Ishikawa (cell line): ENCODE results near the gene PITX3.

Experiments used
- CREB1 ChIP-seq: IDR thresholded peaks from 2 replicates; pipeline ENCODE4 v1.6.1; 2012; ENCODE audit warnings: low read depth
- EP300 ChIP-seq: IDR thresholded peaks from 2 replicates; pipeline ENCODE4 v1.6.1; 2012; ENCODE audit warnings: borderline replicate concordance
- NFIC ChIP-seq: IDR thresholded peaks from 2 replicates; pipeline ENCODE4 v1.6.1; 2012
- TAF1 ChIP-seq: IDR thresholded peaks from 2 replicates; pipeline ENCODE4 v1.6.1; 2012; ENCODE audit warnings: low read depth, mild to moderate bottlenecking
- YY1 ChIP-seq: IDR thresholded peaks from 2 replicates; pipeline ENCODE4 v1.6.1; 2012; ENCODE audit warnings: low read depth
- TF ChIP-seq, protein P1 (sequence below): IDR thresholded peaks from 2 replicates; pipeline ENCODE4 v1.6.1; 2012
- TF ChIP-seq, protein P2 (sequence below): IDR thresholded peaks from 2 replicates; pipeline ENCODE4 v1.6.1; 2012
- TF ChIP-seq, protein P3 (sequence below): IDR thresholded peaks from 2 replicates; pipeline ENCODE4 v1.6.1; 2012; ENCODE audit warnings: low read depth, mild to moderate bottlenecking

DNA sequence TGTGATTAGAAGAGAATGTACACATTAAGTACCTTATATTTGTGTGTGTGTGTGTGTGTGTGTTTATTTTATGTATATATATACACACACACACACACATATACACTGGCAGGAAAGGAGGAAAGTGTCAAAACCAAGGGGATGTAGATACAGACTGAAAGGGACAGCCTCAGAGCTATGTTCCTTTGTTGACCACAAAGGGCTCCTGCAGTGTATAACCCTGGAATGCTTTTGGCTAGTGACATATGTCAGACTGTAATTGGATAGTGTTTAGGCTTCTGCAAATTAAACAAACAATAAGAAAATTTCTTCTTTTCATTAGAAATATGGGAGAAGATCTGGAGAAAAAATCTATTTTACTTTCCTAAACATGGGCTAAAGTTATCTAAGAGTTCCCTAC is 19.9 kb upstream of the PITX3 start:
- TF ChIP-seq YY1 (no peak), TAF1 (no peak), EP300 (no peak), NFIC (no peak), CREB1 (no peak)
- TF ChIP-seq, protein P1, sequence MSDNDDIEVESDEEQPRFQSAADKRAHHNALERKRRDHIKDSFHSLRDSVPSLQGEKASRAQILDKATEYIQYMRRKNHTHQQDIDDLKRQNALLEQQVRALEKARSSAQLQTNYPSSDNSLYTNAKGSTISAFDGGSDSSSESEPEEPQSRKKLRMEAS = no peak
- TF ChIP-seq, protein P2, sequence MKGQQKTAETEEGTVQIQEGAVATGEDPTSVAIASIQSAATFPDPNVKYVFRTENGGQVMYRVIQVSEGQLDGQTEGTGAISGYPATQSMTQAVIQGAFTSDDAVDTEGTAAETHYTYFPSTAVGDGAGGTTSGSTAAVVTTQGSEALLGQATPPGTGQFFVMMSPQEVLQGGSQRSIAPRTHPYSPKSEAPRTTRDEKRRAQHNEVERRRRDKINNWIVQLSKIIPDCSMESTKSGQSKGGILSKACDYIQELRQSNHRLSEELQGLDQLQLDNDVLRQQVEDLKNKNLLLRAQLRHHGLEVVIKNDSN = no peak
- TF ChIP-seq, protein P3, sequence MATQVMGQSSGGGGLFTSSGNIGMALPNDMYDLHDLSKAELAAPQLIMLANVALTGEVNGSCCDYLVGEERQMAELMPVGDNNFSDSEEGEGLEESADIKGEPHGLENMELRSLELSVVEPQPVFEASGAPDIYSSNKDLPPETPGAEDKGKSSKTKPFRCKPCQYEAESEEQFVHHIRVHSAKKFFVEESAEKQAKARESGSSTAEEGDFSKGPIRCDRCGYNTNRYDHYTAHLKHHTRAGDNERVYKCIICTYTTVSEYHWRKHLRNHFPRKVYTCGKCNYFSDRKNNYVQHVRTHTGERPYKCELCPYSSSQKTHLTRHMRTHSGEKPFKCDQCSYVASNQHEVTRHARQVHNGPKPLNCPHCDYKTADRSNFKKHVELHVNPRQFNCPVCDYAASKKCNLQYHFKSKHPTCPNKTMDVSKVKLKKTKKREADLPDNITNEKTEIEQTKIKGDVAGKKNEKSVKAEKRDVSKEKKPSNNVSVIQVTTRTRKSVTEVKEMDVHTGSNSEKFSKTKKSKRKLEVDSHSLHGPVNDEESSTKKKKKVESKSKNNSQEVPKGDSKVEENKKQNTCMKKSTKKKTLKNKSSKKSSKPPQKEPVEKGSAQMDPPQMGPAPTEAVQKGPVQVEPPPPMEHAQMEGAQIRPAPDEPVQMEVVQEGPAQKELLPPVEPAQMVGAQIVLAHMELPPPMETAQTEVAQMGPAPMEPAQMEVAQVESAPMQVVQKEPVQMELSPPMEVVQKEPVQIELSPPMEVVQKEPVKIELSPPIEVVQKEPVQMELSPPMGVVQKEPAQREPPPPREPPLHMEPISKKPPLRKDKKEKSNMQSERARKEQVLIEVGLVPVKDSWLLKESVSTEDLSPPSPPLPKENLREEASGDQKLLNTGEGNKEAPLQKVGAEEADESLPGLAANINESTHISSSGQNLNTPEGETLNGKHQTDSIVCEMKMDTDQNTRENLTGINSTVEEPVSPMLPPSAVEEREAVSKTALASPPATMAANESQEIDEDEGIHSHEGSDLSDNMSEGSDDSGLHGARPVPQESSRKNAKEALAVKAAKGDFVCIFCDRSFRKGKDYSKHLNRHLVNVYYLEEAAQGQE = no peak
